K562 (cell line): ENCODE measurements around the gene PIN1. TPM values are rescaled to one million over a fixed set of nuclear protein-coding genes. Genes with fewer than 3 reads are reported as not detected.

Experiments
- ARID1B ChIP-seq: fragments of 450-650 bp; IDR thresholded peaks from 2 replicates; pipeline ENCODE4 v1.6.1; 2016; ENCODE audit warnings: antibody characterized with exemption, mild to moderate bottlenecking, inconsistent platforms
- CBX5 ChIP-seq: IDR thresholded peaks from 2 replicates; pipeline ENCODE4 v1.6.1; 2014; ENCODE audit warnings: low read depth, borderline replicate concordance
- E2F3 ChIP-seq: fragments of 250-450 bp; sonication (Bioruptor Pico); IDR thresholded peaks from 2 replicates; pipeline ENCODE4 v1.4.0; 2020; ENCODE audit warnings: mild to moderate bottlenecking
- E4F1 ChIP-seq: fragments of 250-450 bp; sonication (Bioruptor Pico); IDR thresholded peaks from 2 replicates; pipeline ENCODE4 v1.5.0; 2021; ENCODE audit warnings: mild to moderate bottlenecking, borderline replicate concordance
- MXD1 ChIP-seq: fragments of 250-450 bp; sonication (Bioruptor Pico); IDR thresholded peaks from 2 replicates; pipeline ENCODE4 v1.8.0; 2021; ENCODE audit warnings: borderline replicate concordance, mild to moderate bottlenecking, moderate library complexity; ENCODE audit not compliant: poor library complexity, severe bottlenecking
- NELFE ChIP-seq: IDR thresholded peaks from 2 replicates; pipeline ENCODE4 v1.6.1; 2011; ENCODE audit warnings: mild to moderate bottlenecking; ENCODE audit not compliant: insufficient read depth, insufficient read length
- SRSF1 ChIP-seq: fragments of 200-400 bp; formaldehyde crosslinking; IDR thresholded peaks from 2 replicates; pipeline ENCODE4 v1.6.1; 2017; ENCODE audit warnings: mild to moderate bottlenecking, low read depth, low read length, moderate library complexity
- VEZF1 ChIP-seq: fragments of 200-800 bp; sonication (Bioruptor generic); IDR thresholded peaks from 2 replicates; pipeline ENCODE4 v1.6.1; 2017; ENCODE audit warnings: missing genetic modification characterization, missing compliant biosample characterization
- ZNF449 ChIP-seq: fragments of 250-450 bp; sonication (Bioruptor Pico); IDR thresholded peaks from 2 replicates; pipeline ENCODE4 v1.8.0; 2022; ENCODE audit warnings: moderate library complexity, mild to moderate bottlenecking, inconsistent platforms
- ZNF609 ChIP-seq: sonication (generic); formaldehyde crosslinking; IDR thresholded peaks from 2 replicates; pipeline ENCODE4 v1.8.1; 2023; ENCODE audit warnings: missing genetic modification reagents, mild to moderate bottlenecking, borderline replicate concordance
- ZZZ3 ChIP-seq: fragments of 450-650 bp; IDR thresholded peaks from 2 replicates; pipeline ENCODE4 v1.6.1; 2016; ENCODE audit warnings: antibody characterized with exemption, mild to moderate bottlenecking, moderate library complexity
- polyA plus RNA-seq, 8 experiments: library from polyadenylated mRNA; depleted of rRNA in 4 of 8; stranded (reverse) in 5 of 8; unstranded in 3 of 8; fragments of >200 nt; fragmentation: Nextera tagmentation in 2 of 8; fragmentation: Illumina TruSeq in 1 of 8; extraction: Ambion mirVana in 2 of 8; extraction: Trizol in 1 of 8; gene quantifications; 2 replicates each; pipeline versions ENCODE4 v1.2.1 to v1.2.3, GENCODE V29; 2011 to 2014; ENCODE audit warnings: inconsistent platforms in 1 of 8, missing spikeins in 1 of 8
- total RNA-seq, 7 experiments: library from RNA; depleted of rRNA in 6 of 7; stranded (reverse); fragments of >200 nt in 6 of 7; fragmentation: Illumina TruSeq in 2 of 7; extraction: Trizol in 2 of 7; gene quantifications; 2 replicates each; pipeline versions ENCODE4 v1.2.1 to v1.2.3, GENCODE V29; 2011 to 2021; ENCODE audit warnings: low replicate concordance in 1 of 7

Gene PIN1
- total and polyA plus RNA-seq, 9 of the 15 experiments (the other 6 are each of a cell fraction or from before 2014, with no cell fraction given), result 1.6 to 178 (median 42.5) TPM

- TF ChIP-seq MXD1 (CRISPR knock-in tag), result peak; percentile 29
- no peak for TF ChIP-seq ZNF449 (CRISPR knock-in tag)
- no peak for TF ChIP-seq ZZZ3
- 0 out of 2 replicates have a peak, but pooled peaks have one; percentile 27 for TF ChIP-seq ARID1B
- no peak for TF ChIP-seq ZNF609 (CRISPR knock-in tag)
- TF ChIP-seq SRSF1, result no peak
- no peak for TF ChIP-seq NELFE
- TF ChIP-seq VEZF1 (CRISPR knock-in tag), result no peak
- no peak for TF ChIP-seq CBX5
- TF ChIP-seq E2F3 (CRISPR knock-in tag), result no peak
- no peak for TF ChIP-seq E4F1 (CRISPR knock-in tag)
These were observed 16.2 kb upstream of the PIN1 start, which contains the start of gene FBXL12 (continued) for GRCh38 chr19:9818734-9819595.
